ENCODE data around the gene SMYD3. TPM values are rescaled to one million over a fixed set of nuclear protein-coding genes. Genes with fewer than 3 reads are reported as not detected.

The SMYD3 gene
- total and polyA plus RNA-seq, 9 of the 15 experiments (the other 6 are each of a cell fraction or from before 2014, with no cell fraction given): 128 to 440 (median 197) TPM

- no peak for TF ChIP-seq EWSR1 (IDR thresholded peaks at IDR 0.05; ENCODE audit: borderline replicate concordance, low read depth, partially characterized antibody)
- no peak for TF ChIP-seq PTBP1 (IDR thresholded peaks at IDR 0.05; ENCODE audit: low read depth, low read length)
- no peak for TF ChIP-seq ZNF586 (CRISPR knock-in tag; conservative IDR thresholded peaks at IDR 0.05)
- TF ChIP-seq GTF2E2 (tag; IDR thresholded peaks at IDR 0.05): no peak
- TF ChIP-seq, protein P1, sequence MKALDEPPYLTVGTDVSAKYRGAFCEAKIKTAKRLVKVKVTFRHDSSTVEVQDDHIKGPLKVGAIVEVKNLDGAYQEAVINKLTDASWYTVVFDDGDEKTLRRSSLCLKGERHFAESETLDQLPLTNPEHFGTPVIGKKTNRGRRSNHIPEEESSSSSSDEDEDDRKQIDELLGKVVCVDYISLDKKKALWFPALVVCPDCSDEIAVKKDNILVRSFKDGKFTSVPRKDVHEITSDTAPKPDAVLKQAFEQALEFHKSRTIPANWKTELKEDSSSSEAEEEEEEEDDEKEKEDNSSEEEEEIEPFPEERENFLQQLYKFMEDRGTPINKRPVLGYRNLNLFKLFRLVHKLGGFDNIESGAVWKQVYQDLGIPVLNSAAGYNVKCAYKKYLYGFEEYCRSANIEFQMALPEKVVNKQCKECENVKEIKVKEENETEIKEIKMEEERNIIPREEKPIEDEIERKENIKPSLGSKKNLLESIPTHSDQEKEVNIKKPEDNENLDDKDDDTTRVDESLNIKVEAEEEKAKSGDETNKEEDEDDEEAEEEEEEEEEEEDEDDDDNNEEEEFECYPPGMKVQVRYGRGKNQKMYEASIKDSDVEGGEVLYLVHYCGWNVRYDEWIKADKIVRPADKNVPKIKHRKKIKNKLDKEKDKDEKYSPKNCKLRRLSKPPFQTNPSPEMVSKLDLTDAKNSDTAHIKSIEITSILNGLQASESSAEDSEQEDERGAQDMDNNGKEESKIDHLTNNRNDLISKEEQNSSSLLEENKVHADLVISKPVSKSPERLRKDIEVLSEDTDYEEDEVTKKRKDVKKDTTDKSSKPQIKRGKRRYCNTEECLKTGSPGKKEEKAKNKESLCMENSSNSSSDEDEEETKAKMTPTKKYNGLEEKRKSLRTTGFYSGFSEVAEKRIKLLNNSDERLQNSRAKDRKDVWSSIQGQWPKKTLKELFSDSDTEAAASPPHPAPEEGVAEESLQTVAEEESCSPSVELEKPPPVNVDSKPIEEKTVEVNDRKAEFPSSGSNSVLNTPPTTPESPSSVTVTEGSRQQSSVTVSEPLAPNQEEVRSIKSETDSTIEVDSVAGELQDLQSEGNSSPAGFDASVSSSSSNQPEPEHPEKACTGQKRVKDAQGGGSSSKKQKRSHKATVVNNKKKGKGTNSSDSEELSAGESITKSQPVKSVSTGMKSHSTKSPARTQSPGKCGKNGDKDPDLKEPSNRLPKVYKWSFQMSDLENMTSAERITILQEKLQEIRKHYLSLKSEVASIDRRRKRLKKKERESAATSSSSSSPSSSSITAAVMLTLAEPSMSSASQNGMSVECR (CRISPR knock-in tag; IDR thresholded peaks at IDR 0.05): no peak
- no peak for TF ChIP-seq SP2 (IDR thresholded peaks at IDR 0.05; ENCODE audit: extremely low read depth, low read depth, low read length, poor library complexity, severe bottlenecking)
- no peak for TF ChIP-seq SRSF3 (IDR thresholded peaks at IDR 0.05; ENCODE audit: insufficient read depth, low read length)
- TF ChIP-seq KDM1A (IDR thresholded peaks at IDR 0.05): peak; percentile 29 to 35; a peak in 2 of 4 replicates
- no peak for TF ChIP-seq ZC3H11A (IDR thresholded peaks at IDR 0.05; ENCODE audit: low read depth, low read length)
- TF ChIP-seq ZNF174 (CRISPR knock-in tag; IDR thresholded peaks at IDR 0.05): no peak
- no peak for TF ChIP-seq ATF1 (CRISPR knock-in tag; IDR thresholded peaks at IDR 0.05)
- TF ChIP-seq ATF1 (tag; IDR thresholded peaks at IDR 0.05): no peak
- TF ChIP-seq TEAD4 (IDR thresholded peaks at IDR 0.05; ENCODE audit: low read length): peak; percentile 79
- TF ChIP-seq TEAD4 (CRISPR knock-in tag; IDR thresholded peaks at IDR 0.05; ENCODE audit: borderline replicate concordance): no peak
- no peak for TF ChIP-seq TAF9B (IDR thresholded peaks at IDR 0.05; ENCODE audit: partially characterized antibody)
- no peak for TF ChIP-seq SMAD1 (IDR thresholded peaks at IDR 0.05; ENCODE audit: low read depth, low read length, partially characterized antibody)
- no peak for TF ChIP-seq SLC30A9 (CRISPR knock-in tag; IDR thresholded peaks at IDR 0.05)
- no peak for TF ChIP-seq ZNF655 (CRISPR knock-in tag; IDR thresholded peaks at IDR 0.05)
- TF ChIP-seq STAT5B (CRISPR knock-in tag; IDR thresholded peaks at IDR 0.05): no peak
- no peak for TF ChIP-seq IRF1 (CRISPR knock-in tag; IDR thresholded peaks at IDR 0.05; ENCODE audit: borderline replicate concordance)
- no peak for TF ChIP-seq ZNF324 (CRISPR knock-in tag; IDR thresholded peaks at IDR 0.05)
- no peak for TF ChIP-seq MAZ (CRISPR knock-in tag; conservative IDR thresholded peaks at IDR 0.05 in 1 of 2, IDR thresholded peaks at IDR 0.05 in 1 of 2)
- no peak; the same call in 1 of the 2 replicates for TF ChIP-seq NFIC (IDR thresholded peaks at IDR 0.05)
- TF ChIP-seq DMBX1 (CRISPR knock-in tag; IDR thresholded peaks at IDR 0.05; ENCODE audit: borderline replicate concordance): no peak
- TF ChIP-seq EZH2 (IDR thresholded peaks at IDR 0.05; ENCODE audit: borderline replicate concordance, low read depth, low read length): no peak
- no peak for TF ChIP-seq ZNF384 (IDR thresholded peaks at IDR 0.05; ENCODE audit: low read depth, low read length)
Measured at GRCh38 chr1:246332078-246332477, 175.0 kb downstream of the SMYD3 start (continued).

All from K562 (cell line).